Osteoblast (primary cell): ENCODE measurements around the gene IQGAP3. TPM values are rescaled to one million over a fixed set of nuclear protein-coding genes. Genes with fewer than 3 reads are reported as not detected.

Source experiments
- DNase-seq: peaks from one replicate; pipeline ENCODE4 v3.0.0; 2011; ENCODE audit warnings: low spot score, mixed read lengths; ENCODE audit not compliant: insufficient read length; ENCODE audit errors: missing footprints
- H2AFZ ChIP-seq: 2 replicates; pipeline ENCODE4 v1.6.0; 2011; ENCODE audit warnings: mild to moderate bottlenecking, low read length
- H3K27ac ChIP-seq: 2 replicates; pipeline ENCODE4 v1.5.1; 2011; ENCODE audit warnings: mild to moderate bottlenecking, low read depth, low read length, moderate library complexity
- H3K27me3 ChIP-seq: 2 replicates; pipeline ENCODE4 v1.6.0; 2012; ENCODE audit warnings: mild to moderate bottlenecking, control low read depth, inconsistent platforms, low read length, moderate library complexity; ENCODE audit not compliant: insufficient read depth
- H3K36me3 ChIP-seq: 2 replicates; pipeline ENCODE4 v1.5.1; 2011; ENCODE audit warnings: mild to moderate bottlenecking, low read length, control low read depth, moderate library complexity; ENCODE audit not compliant: insufficient read depth
- H3K4me1 ChIP-seq: 2 replicates; pipeline ENCODE4 v1.5.1; 2011; ENCODE audit warnings: mild to moderate bottlenecking, low read length, control low read depth, moderate library complexity; ENCODE audit not compliant: insufficient read depth
- H3K4me2 ChIP-seq: 2 replicates; pipeline ENCODE4 v1.6.0; 2011; ENCODE audit warnings: mild to moderate bottlenecking, low read length; ENCODE audit not compliant: insufficient read depth
- H3K4me3 ChIP-seq: fragments of 200-600 bp; sonication (generic); 3 replicates; pipeline ENCODE4 v1.5.1; 2012; ENCODE audit warnings: mild to moderate bottlenecking, low read length, inconsistent platforms; ENCODE audit not compliant: insufficient read depth
- H3K79me2 ChIP-seq: 2 replicates; pipeline ENCODE4 v1.6.0; 2012; ENCODE audit warnings: mild to moderate bottlenecking, low read length, control low read depth, inconsistent platforms; ENCODE audit not compliant: insufficient read depth
- H3K9me3 ChIP-seq: 2 replicates; pipeline ENCODE4 v1.5.1; 2011; ENCODE audit warnings: low read depth, low read length, control low read depth
- H4K20me1 ChIP-seq: 2 replicates; pipeline ENCODE4 v1.6.0; 2012; ENCODE audit warnings: mild to moderate bottlenecking, low read length, control low read depth; ENCODE audit not compliant: insufficient read depth
- CTCF ChIP-seq: IDR thresholded peaks from 2 replicates; pipeline ENCODE4 v1.5.1; 2011; ENCODE audit warnings: mild to moderate bottlenecking, low read depth, low read length, moderate library complexity; ENCODE audit errors: extremely low read depth
- total RNA-seq: library from RNA; depleted of rRNA; stranded (reverse); fragments of >200 nt; gene quantifications from 2 replicates; pipeline ENCODE4 v1.2.3, GENCODE V29; 2012

Gene IQGAP3
- total RNA-seq, 1 donor: 2.9 TPM

- TF ChIP-seq CTCF: no peak
- H3K9me3 ChIP-seq: no peaks in the 10 kb centered on the region
- H3K4me3 ChIP-seq: no peak overlapping the region
- peaks cover 18% of the 10 kb centered on the region for H3K4me1 ChIP-seq
- H3K4me2 ChIP-seq: no peak overlapping the region
- H3K79me2 ChIP-seq: peaks cover 91% of the 10 kb centered on the region
- no peaks in the 10 kb centered on the region for H3K27me3 ChIP-seq
- peak; percentile 66 for DNase-seq
- H4K20me1 ChIP-seq: peaks cover 77% of the 10 kb centered on the region
- peaks cover 77% of the 10 kb centered on the region for H3K36me3 ChIP-seq
- no peak overlapping the region for H2AFZ ChIP-seq
- H3K27ac ChIP-seq: no peak overlapping the region
Measured at GRCh38 chr1:156480016-156480370, 92.4 kb downstream of the IQGAP3 start.

GRCh38 chr1:156479093-156480015 lies 93.0 kb downstream of the IQGAP3 start:
- Histone ChIP-seq H4K20me1 (peaks cover 74% of the 10 kb centered on the region), H3K4me2 (no peak overlapping the region), H3K36me3 (peaks cover 84% of the 10 kb centered on the region), H3K27ac (no peak overlapping the region), H3K9me3 (no peaks in the 10 kb centered on the region), H3K79me2 (peaks cover 84% of the 10 kb centered on the region), H2AFZ (no peak overlapping the region), H3K27me3 (no peaks in the 10 kb centered on the region), H3K4me3 (no peak overlapping the region), H3K4me1 (peaks cover 18% of the 10 kb centered on the region)
- TF ChIP-seq CTCF: no peak
- DNase-seq: peak; percentile 68

GRCh38 chr1:156478250-156478627 lies 94.1 kb downstream of the IQGAP3 start:
- Histone ChIP-seq H3K36me3 (peaks cover 95% of the 10 kb centered on the region), H4K20me1 (peaks cover 62% of the 10 kb centered on the region), H3K27ac (peak overlapping the region; percentile 88)

More at GRCh38 chr1:156478250-156478627, 94.1 kb downstream of the IQGAP3 start:
- Histone ChIP-seq H3K4me3 (no peak overlapping the region), H3K27me3 (no peaks in the 10 kb centered on the region), H3K79me2 (peaks cover 78% of the 10 kb centered on the region), H2AFZ (no peak overlapping the region), H3K4me2 (no peak overlapping the region), H3K9me3 (no peaks in the 10 kb centered on the region), H3K4me1 (peaks cover 18% of the 10 kb centered on the region)
- no peak for TF ChIP-seq CTCF
- DNase-seq: peak; percentile 62
